Measurements from ENCODE around the gene MUC13. TPM values are rescaled to one million over a fixed set of nuclear protein-coding genes. Genes with fewer than 3 reads are reported as not detected.

The MUC13 gene
- total RNA-seq (under 1 TPM in 1 of 2 donors, not detected in 1; 0.43 TPM), polyA plus RNA-seq (1 to 10 TPM in 1 of 2 donors, under 1 TPM in 1; 0.49 to 6.6 TPM)
- long read RNA-seq, donor 1 = 0 reads
- long read RNA-seq, donor 2 = 0 reads
- long read RNA-seq, donor 3 = 0 reads
- long read RNA-seq, donor 4 = 0 reads
- long read RNA-seq, donor 5 = 0 reads

- Histone ChIP-seq H3K4me1 (ENCODE audit: control insufficient read depth in 5 of 5, insufficient read depth in 5 of 5, low read length in 5 of 5) (no peaks in the 10 kb centered on the region), H3K36me3 (ENCODE audit: control insufficient read depth in 4 of 4, insufficient read depth in 4 of 4, low read length in 4 of 4) (no peaks in the 10 kb centered on the region), H3K27me3 (ENCODE audit: control insufficient read depth in 3 of 3, insufficient read depth in 3 of 3, low read length in 2 of 3) (no peaks in the 10 kb centered on the region), H3K4me3 (no peak within 1 kb of the TSS), H3K9me3 (ENCODE audit: control insufficient read depth in 4 of 4, insufficient read depth in 3 of 4, low read length in 3 of 4) (no peaks in the 10 kb centered on the region), H3K27ac (ENCODE audit: low read depth in 1 of 2, low read length in 1 of 2) (no peak within 1 kb of the TSS), H3K9ac (ENCODE audit: insufficient read depth in 1 of 2, low read length in 2 of 2) (no peak within 1 kb of the TSS)
- ATAC-seq (ENCODE audit: insufficient read depth, low FRiP score) (no peak), DNase-seq (no peak)
- 89 to 92% methylated on average over 5 of the region's 5 CpGs for WGBS, 2 donors
- no peak for TF ChIP-seq CTCF (IDR thresholded peaks at IDR 0.05; ENCODE audit: control extremely low read depth, extremely low read depth)
These were observed at the start of gene MUC13 for GRCh38 chr3:124934577-124934976. TSS of gene MUC13 (minus strand) at chr3:124934751. CDS start at chr3:124934712, 39 bp downstream.

DNA sequence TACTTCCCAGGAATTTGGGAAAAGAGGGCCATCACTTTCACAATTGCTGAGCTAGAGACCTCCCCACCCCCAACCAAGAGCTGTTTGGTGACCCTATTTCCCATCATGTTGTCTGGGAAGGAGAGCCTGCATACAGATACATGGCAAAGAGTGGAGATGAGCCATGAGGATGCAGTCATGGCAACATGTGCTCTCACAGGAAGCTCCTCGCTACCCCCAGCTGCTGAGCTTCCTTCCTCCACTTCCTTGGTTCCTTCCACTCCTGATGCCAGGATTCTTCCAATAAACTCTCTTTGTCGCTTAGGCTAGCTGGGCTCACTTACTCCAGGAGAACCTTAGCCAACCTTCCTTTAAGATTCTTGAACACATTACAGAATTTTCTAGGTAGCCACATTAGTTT is 48.3 kb upstream of the MUC13 start:
- H3K9ac ChIP-seq (ENCODE audit: insufficient read depth in 1 of 2, low read length in 2 of 2) = no peak overlapping the region
- H3K36me3 ChIP-seq (ENCODE audit: control insufficient read depth in 4 of 4, insufficient read depth in 4 of 4, low read length in 4 of 4) = peaks cover 3 to 9% (median 6%) of the 10 kb centered on the region in 4 donors
- DNase-seq (peak in 1 of 3 donors; percentile 42), ATAC-seq (ENCODE audit: insufficient read depth, low FRiP score) (no peak)
- H3K27me3 ChIP-seq (ENCODE audit: control insufficient read depth in 3 of 3, insufficient read depth in 3 of 3, low read length in 2 of 3) = no peaks in the 10 kb centered on the region
- H3K4me1 ChIP-seq (ENCODE audit: control insufficient read depth in 5 of 5, insufficient read depth in 5 of 5, low read length in 5 of 5) = peaks cover 0 to 19% (median 4%) of the 10 kb centered on the region in 5 donors
- WGBS, 2 donors = 52 to 63% methylated on average over 2 of the region's 2 CpGs
- peak overlapping the region in 1 of 2 donors; percentile 65 for H3K27ac ChIP-seq (ENCODE audit: low read depth in 1 of 2, low read length in 1 of 2)
- H3K9me3 ChIP-seq (ENCODE audit: control insufficient read depth in 4 of 4, insufficient read depth in 3 of 4, low read length in 3 of 4) = no peaks in the 10 kb centered on the region
- H3K4me3 ChIP-seq = no peak overlapping the region
- no peak for TF ChIP-seq CTCF (IDR thresholded peaks at IDR 0.05; ENCODE audit: control extremely low read depth, extremely low read depth)

GRCh38 chr3:124981472-124981871 is 46.9 kb upstream of the MUC13 start:
- 52 to 69% methylated on average over 5 of the region's 5 CpGs for WGBS, 2 donors
- H3K9ac ChIP-seq (ENCODE audit: insufficient read depth in 1 of 2, low read length in 2 of 2) = peak overlapping the region in 1 of 2 donors; percentile 19
- H3K36me3 ChIP-seq (ENCODE audit: control insufficient read depth in 4 of 4, insufficient read depth in 4 of 4, low read length in 4 of 4) = peaks cover 4 to 13% (median 6%) of the 10 kb centered on the region in 4 donors
- DNase-seq = peak; percentile 73 to 81 (median 77)
- no peaks in the 10 kb centered on the region for H3K27me3 ChIP-seq (ENCODE audit: control insufficient read depth in 3 of 3, insufficient read depth in 3 of 3, low read length in 2 of 3)
- no peak for TF ChIP-seq CTCF (IDR thresholded peaks at IDR 0.05; ENCODE audit: control extremely low read depth, extremely low read depth)
- H3K4me3 ChIP-seq = no peak overlapping the region
- no peak for ATAC-seq (ENCODE audit: insufficient read depth, low FRiP score)
- H3K9me3 ChIP-seq (ENCODE audit: control insufficient read depth in 4 of 4, insufficient read depth in 3 of 4, low read length in 3 of 4) = no peaks in the 10 kb centered on the region
- H3K4me1 ChIP-seq (ENCODE audit: control insufficient read depth in 5 of 5, insufficient read depth in 5 of 5, low read length in 5 of 5) = peaks cover 0 to 19% (median 2%) of the 10 kb centered on the region in 5 donors
- peak overlapping the region in 1 of 2 donors; percentile 71 for H3K27ac ChIP-seq (ENCODE audit: low read depth in 1 of 2, low read length in 1 of 2)

- 98 to 99% methylated on average over 7 of the region's 7 CpGs for WGBS, 2 donors
- no peak for TF ChIP-seq CTCF (IDR thresholded peaks at IDR 0.05; ENCODE audit: control extremely low read depth, extremely low read depth)
- ATAC-seq (ENCODE audit: insufficient read depth, low FRiP score) = no peak
These were observed 44.1 kb upstream of the MUC13 start for GRCh38 chr3:124978627-124979026.

More at GRCh38 chr3:124978627-124979026, 44.1 kb upstream of the MUC13 start:
- Histone ChIP-seq H3K36me3 (ENCODE audit: control insufficient read depth in 4 of 4, insufficient read depth in 4 of 4, low read length in 4 of 4) (peaks cover 4 to 9% (median 8%) of the 10 kb centered on the region in 4 donors), H3K9me3 (ENCODE audit: control insufficient read depth in 4 of 4, insufficient read depth in 3 of 4, low read length in 3 of 4) (no peaks in the 10 kb centered on the region), H3K27me3 (ENCODE audit: control insufficient read depth in 3 of 3, insufficient read depth in 3 of 3, low read length in 2 of 3) (no peaks in the 10 kb centered on the region), H3K27ac (ENCODE audit: low read depth in 1 of 2, low read length in 1 of 2) (no peak overlapping the region), H3K9ac (ENCODE audit: insufficient read depth in 1 of 2, low read length in 2 of 2) (no peak overlapping the region), H3K4me1 (ENCODE audit: control insufficient read depth in 5 of 5, insufficient read depth in 5 of 5, low read length in 5 of 5) (peaks cover 0 to 12% (median 0%) of the 10 kb centered on the region in 5 donors), H3K4me3 (no peak overlapping the region)
- DNase-seq = no peak

All from lung (tissue), 16 donors.